Neural progenitor cell (in vitro differentiated cells): Measurements from ENCODE around the gene CCDC178. TPM values are rescaled to one million over a fixed set of nuclear protein-coding genes. Genes with fewer than 3 reads are reported as not detected.
"Not testable (repeated sequence)": the region's sequence is repeated elsewhere in the genome, so short reads cannot be mapped to it uniquely, and the experiment has no call there.

Experiments
- DNase-seq: peaks from one replicate; pipeline ENCODE4 v3.0.0-alpha.2; 2016; ENCODE audit warnings: low spot score
- H2AFZ ChIP-seq: fragments of 200-600 bp; sonication (generic); replicated peaks from 2 replicates; pipeline ENCODE4 v1.6.1; 2016; ENCODE audit warnings: antibody characterized with exemption
- H3F3A ChIP-seq: fragments of 200-600 bp; sonication (generic); 2 replicates; pipeline ENCODE4 v1.6.1; 2016; ENCODE audit warnings: antibody characterized with exemption, low read depth
- H3K27ac ChIP-seq: fragments of 200-600 bp; sonication (generic); 2 replicates; pipeline ENCODE4 v1.5.1; 2016; ENCODE audit warnings: mild to moderate bottlenecking
- H3K27me3 ChIP-seq: fragments of 200-600 bp; sonication (generic); 2 replicates; pipeline ENCODE4 v1.6.1; 2016; ENCODE audit warnings: mild to moderate bottlenecking, moderate library complexity
- H3K36me3 ChIP-seq: fragments of 200-600 bp; sonication (generic); 2 replicates; pipeline ENCODE4 v1.5.1; 2016
- H3K4me1 ChIP-seq: fragments of 200-600 bp; sonication (generic); 2 replicates; pipeline ENCODE4 v1.6.1; 2016; ENCODE audit warnings: mixed run types
- H3K4me2 ChIP-seq: fragments of 200-600 bp; sonication (generic); 2 replicates; pipeline ENCODE4 v1.6.1; 2016
- H3K4me3 ChIP-seq: fragments of 200-600 bp; sonication (generic); 2 replicates; pipeline ENCODE4 v1.5.1; 2016
- H3K79me2 ChIP-seq: fragments of 200-600 bp; sonication (generic); 2 replicates; pipeline ENCODE4 v1.6.1; 2016; ENCODE audit warnings: low read depth
- H3K9ac ChIP-seq: fragments of 200-600 bp; sonication (generic); 2 replicates; pipeline ENCODE4 v1.6.1; 2016
- H3K9me3 ChIP-seq: fragments of 200-600 bp; sonication (generic); 2 replicates; pipeline ENCODE4 v1.5.1; 2016; ENCODE audit warnings: low read depth
- H4K20me1 ChIP-seq: fragments of 200-600 bp; sonication (generic); 2 replicates; pipeline ENCODE4 v1.6.1; 2016; ENCODE audit warnings: low read depth
- H3K27ac Mint-ChIP-seq: 3 replicates; pipeline ENCODE4 v1.8.0; 2021; ENCODE audit warnings: mixed read lengths
- H3K27me3 Mint-ChIP-seq: 2 replicates; pipeline ENCODE4 v1.8.0; 2022; ENCODE audit warnings: low read depth, mild to moderate bottlenecking, inconsistent platforms, moderate library complexity, mixed read lengths; ENCODE audit not compliant: insufficient read depth
- H3K36me3 Mint-ChIP-seq: 3 replicates; pipeline ENCODE4 v1.8.0; 2021; ENCODE audit warnings: mixed read lengths
- H3K4me1 Mint-ChIP-seq: 3 replicates; pipeline ENCODE4 v1.8.0; 2021; ENCODE audit warnings: mixed read lengths
- H3K4me3 Mint-ChIP-seq: 3 replicates; pipeline ENCODE4 v1.8.0; 2021; ENCODE audit warnings: mild to moderate bottlenecking, moderate library complexity, mixed read lengths
- H3K9me3 Mint-ChIP-seq: 3 replicates; pipeline ENCODE4 v1.8.0; 2020; ENCODE audit warnings: mixed read lengths
- CTCF ChIP-seq: fragments of 200-600 bp; sonication (generic); IDR thresholded peaks from 2 replicates; pipeline ENCODE4 v1.5.1; 2017; ENCODE audit warnings: antibody characterized with exemption, mild to moderate bottlenecking
- EZH2 ChIP-seq: fragments of 200-600 bp; sonication (generic); IDR thresholded peaks from 2 replicates; pipeline ENCODE4 v1.6.1; 2017; ENCODE audit warnings: antibody characterized with exemption, mild to moderate bottlenecking, moderate library complexity
- EZH2phosphoT487 ChIP-seq: fragments of 200-600 bp; sonication (generic); IDR thresholded peaks from 2 replicates; pipeline ENCODE4 v1.6.1; 2017; ENCODE audit warnings: antibody characterized with exemption
- total RNA-seq: library from RNA; depleted of rRNA; stranded (reverse); fragments of >200 nt; gene quantifications from 2 replicates; pipeline ENCODE4 v1.2.3, GENCODE V29; 2015; ENCODE audit warnings: low replicate concordance

The CCDC178 gene
- total RNA-seq, 1 donor from 2014 or later: 0.51 TPM

GRCh38 chr18:33184175-33184574 is 256.3 kb downstream of the CCDC178 start:
- no peaks in the 10 kb centered on the region for H3K27me3 ChIP-seq
- DNase-seq: no peak
- Mint-ChIP-seq H3K9me3 (peaks cover 2% of the 10 kb centered on the region), H3K36me3 (no peaks in the 10 kb centered on the region), H3K4me3 (no peak overlapping the region), H3K27me3 (no peaks in the 10 kb centered on the region), H3K27ac (no peak overlapping the region), H3K4me1 (peaks cover 25% of the 10 kb centered on the region)
- no peak overlapping the region for H2AFZ ChIP-seq
- H3K27ac ChIP-seq: no peak overlapping the region
- no peaks in the 10 kb centered on the region for H3K36me3 ChIP-seq
- TF ChIP-seq EZH2phosphoT487 (no peak), EZH2 (no peak), CTCF (no peak)
- no peak overlapping the region for H3K4me3 ChIP-seq
- no peaks in the 10 kb centered on the region for H3K9me3 ChIP-seq
- no peaks in the 10 kb centered on the region for H3K4me1 ChIP-seq
- H4K20me1 ChIP-seq: no peaks in the 10 kb centered on the region
- H3K79me2 ChIP-seq: no peaks in the 10 kb centered on the region
- no peaks in the 10 kb centered on the region for H3F3A ChIP-seq
- H3K4me2 ChIP-seq: no peak overlapping the region
- no peak overlapping the region for H3K9ac ChIP-seq

DNA sequence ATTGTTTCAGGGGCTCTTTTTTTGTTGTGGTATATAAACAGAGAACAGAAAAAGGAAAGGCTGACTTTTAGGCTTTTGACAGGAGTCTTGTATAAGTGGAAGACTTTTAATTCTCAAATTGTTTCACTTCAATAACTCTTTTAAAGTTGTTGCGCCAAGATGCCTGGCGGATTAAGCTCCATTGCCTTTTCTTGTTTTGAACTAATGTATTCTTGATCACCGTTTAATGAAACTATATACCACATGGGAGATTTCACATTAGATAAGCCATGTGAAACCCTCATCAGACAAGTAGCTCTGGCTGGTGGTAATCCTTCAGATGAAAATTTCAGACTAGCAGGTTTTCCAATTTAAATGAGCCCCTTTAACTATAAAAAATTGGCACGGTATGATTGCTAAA is 257.4 kb downstream of the CCDC178 start:
- Histone ChIP-seq H3K9ac (no peak overlapping the region), H3K9me3 (no peaks in the 10 kb centered on the region), H3K27ac (no peak overlapping the region), H3K4me1 (peaks cover 5% of the 10 kb centered on the region), H2AFZ (no peak overlapping the region), H3K79me2 (no peaks in the 10 kb centered on the region), H3K4me3 (no peak overlapping the region), H3K27me3 (no peaks in the 10 kb centered on the region), H3K4me2 (no peak overlapping the region), H3K36me3 (no peaks in the 10 kb centered on the region), H3F3A (no peaks in the 10 kb centered on the region), H4K20me1 (no peaks in the 10 kb centered on the region)
- no peaks in the 10 kb centered on the region for H3K27me3 Mint-ChIP-seq
- H3K9me3 Mint-ChIP-seq: peaks cover 2% of the 10 kb centered on the region
- peaks cover 25% of the 10 kb centered on the region for H3K4me1 Mint-ChIP-seq
- no peak overlapping the region for H3K27ac Mint-ChIP-seq
- TF ChIP-seq EZH2phosphoT487 (no peak), EZH2 (no peak), CTCF (no peak)
- DNase-seq: no peak
- no peaks in the 10 kb centered on the region for H3K36me3 Mint-ChIP-seq
- no peak overlapping the region for H3K4me3 Mint-ChIP-seq

GRCh38 chr18:33181016-33181415 is 259.5 kb downstream of the CCDC178 start:
- peaks cover 5% of the 10 kb centered on the region for H3K4me1 ChIP-seq
- TF ChIP-seq EZH2phosphoT487: no peak
- TF ChIP-seq CTCF: no peak
- H3K4me3 Mint-ChIP-seq: no peak overlapping the region
- no peak overlapping the region for H3K27ac ChIP-seq
- no peaks in the 10 kb centered on the region for H3K9me3 ChIP-seq
- no peaks in the 10 kb centered on the region for H3K79me2 ChIP-seq
- H3K9ac ChIP-seq: no peak overlapping the region
- no peak overlapping the region for H3K4me2 ChIP-seq
- H3K27ac Mint-ChIP-seq: no peak overlapping the region
- no peak overlapping the region for H3K4me3 ChIP-seq
- H3K9me3 Mint-ChIP-seq: no peaks in the 10 kb centered on the region
- no peak for DNase-seq
- H3K27me3 ChIP-seq: no peaks in the 10 kb centered on the region
- H3F3A ChIP-seq: no peaks in the 10 kb centered on the region
- no peaks in the 10 kb centered on the region for H4K20me1 ChIP-seq
- no peaks in the 10 kb centered on the region for H3K36me3 ChIP-seq
- H3K36me3 Mint-ChIP-seq: no peaks in the 10 kb centered on the region
- no peaks in the 10 kb centered on the region for H3K27me3 Mint-ChIP-seq
- peaks cover 25% of the 10 kb centered on the region for H3K4me1 Mint-ChIP-seq
- no peak overlapping the region for H2AFZ ChIP-seq

- no peaks in the 10 kb centered on the region for H3K9me3 ChIP-seq
- H4K20me1 ChIP-seq: no peaks in the 10 kb centered on the region
- H3K27ac Mint-ChIP-seq: no peak overlapping the region
- H3K27ac ChIP-seq: no peak overlapping the region
- DNase-seq: no peak
- no peak overlapping the region for H2AFZ ChIP-seq
- H3K4me3 ChIP-seq: no peak overlapping the region
- H3K36me3 ChIP-seq: no peaks in the 10 kb centered on the region
- H3K36me3 Mint-ChIP-seq: no peaks in the 10 kb centered on the region
- H3K4me3 Mint-ChIP-seq: no peak overlapping the region
- no peaks in the 10 kb centered on the region for H3K27me3 ChIP-seq
- TF ChIP-seq EZH2phosphoT487: no peak
- TF ChIP-seq CTCF: no peak
- no peak for TF ChIP-seq EZH2
- no peaks in the 10 kb centered on the region for H3K4me1 ChIP-seq
- H3K4me2 ChIP-seq: no peak overlapping the region
- H3K27me3 Mint-ChIP-seq: no peaks in the 10 kb centered on the region
- no peaks in the 10 kb centered on the region for H3K9me3 Mint-ChIP-seq
- no peaks in the 10 kb centered on the region for H3K79me2 ChIP-seq
- H3K9ac ChIP-seq: no peak overlapping the region
- H3F3A ChIP-seq: no peaks in the 10 kb centered on the region
- no peaks in the 10 kb centered on the region for H3K4me1 Mint-ChIP-seq
Measured at GRCh38 chr18:33169218-33169617, 271.3 kb downstream of the CCDC178 start.

GRCh38 chr18:33164121-33164520 is 276.4 kb downstream of the CCDC178 start:
- not testable (repeated sequence) for H3F3A ChIP-seq, H3K4me3 ChIP-seq, H3K36me3 Mint-ChIP-seq, DNase-seq, H3K27ac Mint-ChIP-seq, H3K9ac ChIP-seq, H3K27me3 ChIP-seq, H3K27ac ChIP-seq, H3K79me2 ChIP-seq, H3K4me1 ChIP-seq, H2AFZ ChIP-seq, H3K9me3 Mint-ChIP-seq, H3K4me1 Mint-ChIP-seq, H3K27me3 Mint-ChIP-seq, H3K36me3 ChIP-seq, H4K20me1 ChIP-seq, H3K4me3 Mint-ChIP-seq, H3K9me3 ChIP-seq, H3K4me2 ChIP-seq
